Thyroid gland (tissue), 4 donors: ENCODE data around the gene PTPN11. TPM values are rescaled to one million over a fixed set of nuclear protein-coding genes. Genes with fewer than 3 reads are reported as not detected.
"Not testable (repeated sequence)": the region's sequence is repeated elsewhere in the genome, so short reads cannot be mapped to it uniquely, and the experiment has no call there.

ENCODE experiments used
- DNase-seq, 2 donors: peaks; one replicate each; pipeline ENCODE4 v3.0.0-alpha.2; 2019
- H3K27ac ChIP-seq, 3 donors: fragments of 200-600 bp; sonication (generic); 1 replicate in 2 of 3; 2 replicates in 1 of 3; pipeline ENCODE4 v1.5.1; 2016 to 2019; ENCODE audit warnings: mild to moderate bottlenecking in 1 of 3, moderate library complexity in 1 of 3
- H3K27me3 ChIP-seq: fragments of 200-600 bp; sonication (generic); one replicate; pipeline ENCODE4 v1.5.1; 2019
- H3K36me3 ChIP-seq, 2 donors: fragments of 200-600 bp; sonication (generic); one replicate each; pipeline ENCODE4 v1.5.1; 2016 to 2019
- H3K4me1 ChIP-seq, 2 donors: fragments of 200-600 bp; sonication (generic); one replicate each; pipeline ENCODE4 v1.5.1; 2017 to 2019
- H3K4me3 ChIP-seq, 3 donors: fragments of 200-600 bp; sonication (generic); replicated peaks in 1 of 3; 1 replicate in 2 of 3; 2 replicates in 1 of 3; pipeline ENCODE4 v1.5.1; 2016; ENCODE audit warnings: mild to moderate bottlenecking in 1 of 3
- H3K9me3 ChIP-seq: fragments of 200-600 bp; sonication (generic); one replicate; pipeline ENCODE4 v1.5.1; 2017
- POLR2A ChIP-seq, 2 donors: fragments of 450-650 bp; IDR thresholded peaks; one replicate each; pipeline ENCODE4 v1.6.1; 2017; ENCODE audit warnings: antibody characterized with exemption in 2 of 2, mild to moderate bottlenecking in 2 of 2, moderate library complexity in 1 of 2
- WGBS, 2 donors: methylation state at CpG; one replicate each; pipeline ENCODE4 v1.1.5; 2017; 5-methylcytosine and 5-hydroxymethylcytosine counted together
- intact Hi-C: fragments of 100-400 bp; cut with DNase I; formaldehyde crosslinking; loops from one replicate; pipeline ENCODE4 v1.15.1; 2023
- total RNA-seq, 4 donors: library from RNA; depleted of rRNA; stranded (reverse); fragments of >200 nt; gene quantifications; one replicate each; pipeline ENCODE4 v1.2.3, GENCODE V29; 2016
- TF ChIP-seq, protein P1 (sequence below), 6 experiments: fragments of 200-600 bp in 3 of 6; fragments of 450-650 bp in 3 of 6; sonication (generic) in 3 of 6; IDR thresholded peaks; one replicate each; pipeline ENCODE4 v1.5.1; 2016 to 2019; ENCODE audit warnings: antibody characterized with exemption in 6 of 6, mild to moderate bottlenecking in 2 of 6, inconsistent platforms in 1 of 6, moderate library complexity in 1 of 6

PTPN11 gene
- total RNA-seq, 4 donors from 2014 or later = 75.8 to 99.6 (median 78.5) TPM

DNA sequence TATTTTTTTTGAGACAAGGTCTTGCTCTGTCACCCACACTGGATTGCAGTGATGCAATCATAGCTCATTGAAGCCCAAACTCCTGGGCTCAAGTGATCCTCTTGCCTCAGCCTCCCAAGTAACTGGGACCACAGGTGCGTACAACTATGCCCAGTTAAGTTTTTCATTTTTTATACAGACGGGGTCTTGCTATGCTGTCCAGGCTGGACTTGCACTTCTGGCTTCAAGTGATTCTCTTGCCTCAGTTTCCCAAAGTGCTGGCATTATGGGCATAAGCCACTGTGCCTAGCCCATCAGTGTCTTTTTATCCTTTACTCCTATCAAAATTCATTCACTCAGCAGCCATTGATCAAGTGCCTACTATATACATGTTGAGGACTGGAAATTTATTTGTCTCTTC is 9.0 kb downstream of the PTPN11 start:
- no peaks in the 10 kb centered on the region for H3K4me1 ChIP-seq
- no peak for DNase-seq
- 96 to 99% methylated on average over 2 of the region's 2 CpGs for WGBS, 2 donors
- H3K27me3 ChIP-seq = no peaks in the 10 kb centered on the region
- no peak for TF ChIP-seq POLR2A (IDR thresholded peaks at IDR 0.05)
- TF ChIP-seq, protein P1, sequence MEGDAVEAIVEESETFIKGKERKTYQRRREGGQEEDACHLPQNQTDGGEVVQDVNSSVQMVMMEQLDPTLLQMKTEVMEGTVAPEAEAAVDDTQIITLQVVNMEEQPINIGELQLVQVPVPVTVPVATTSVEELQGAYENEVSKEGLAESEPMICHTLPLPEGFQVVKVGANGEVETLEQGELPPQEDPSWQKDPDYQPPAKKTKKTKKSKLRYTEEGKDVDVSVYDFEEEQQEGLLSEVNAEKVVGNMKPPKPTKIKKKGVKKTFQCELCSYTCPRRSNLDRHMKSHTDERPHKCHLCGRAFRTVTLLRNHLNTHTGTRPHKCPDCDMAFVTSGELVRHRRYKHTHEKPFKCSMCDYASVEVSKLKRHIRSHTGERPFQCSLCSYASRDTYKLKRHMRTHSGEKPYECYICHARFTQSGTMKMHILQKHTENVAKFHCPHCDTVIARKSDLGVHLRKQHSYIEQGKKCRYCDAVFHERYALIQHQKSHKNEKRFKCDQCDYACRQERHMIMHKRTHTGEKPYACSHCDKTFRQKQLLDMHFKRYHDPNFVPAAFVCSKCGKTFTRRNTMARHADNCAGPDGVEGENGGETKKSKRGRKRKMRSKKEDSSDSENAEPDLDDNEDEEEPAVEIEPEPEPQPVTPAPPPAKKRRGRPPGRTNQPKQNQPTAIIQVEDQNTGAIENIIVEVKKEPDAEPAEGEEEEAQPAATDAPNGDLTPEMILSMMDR (IDR thresholded peaks at IDR 0.05) = no peak
- H3K9me3 ChIP-seq = no peaks in the 10 kb centered on the region
- no peak overlapping the region for H3K27ac ChIP-seq
- intact Hi-C loops = no loop called here
- H3K4me3 ChIP-seq = no peak overlapping the region
- H3K36me3 ChIP-seq = no peaks in the 10 kb centered on the region

DNA sequence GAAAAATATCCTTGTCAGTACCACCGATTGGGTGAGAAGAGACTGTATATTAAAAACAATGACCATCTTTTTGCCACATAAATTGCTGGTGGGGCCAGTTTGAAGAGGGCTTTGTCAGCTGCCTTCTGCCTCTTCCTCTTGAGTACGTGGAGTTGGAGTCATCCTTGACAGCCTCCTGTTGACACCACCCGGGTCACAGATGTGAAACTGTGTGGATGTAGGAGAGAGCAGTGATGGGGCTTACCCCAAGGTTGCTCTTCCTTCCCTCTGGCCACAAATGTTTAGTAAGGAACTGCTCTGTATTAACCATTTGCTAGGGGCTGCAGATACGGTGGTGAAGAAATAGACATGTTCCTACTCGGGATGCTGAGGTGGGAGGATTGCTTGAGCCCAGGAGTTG is 12.2 kb downstream of the PTPN11 start:
- no peak for DNase-seq

DNA sequence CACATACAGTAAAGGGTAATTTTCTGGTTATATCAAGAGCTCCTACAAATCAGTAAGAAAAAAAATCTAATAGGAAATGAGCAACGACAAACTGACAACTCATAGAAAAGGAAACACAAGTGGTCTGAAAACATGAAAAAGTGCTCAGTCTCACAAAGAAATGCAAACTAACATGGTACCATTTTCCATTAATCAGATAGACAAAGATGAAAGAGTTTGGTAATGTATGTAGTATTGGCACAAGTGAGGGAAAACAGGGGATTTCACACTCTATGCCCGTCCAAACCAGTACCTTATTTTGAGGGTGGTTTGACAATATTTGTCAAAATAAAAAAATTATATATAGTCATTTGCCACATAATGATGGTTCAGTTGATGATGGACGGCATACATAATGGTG is 13.2 kb downstream of the PTPN11 start:
- H3K9me3 ChIP-seq = no peaks in the 10 kb centered on the region
- 85 to 87% methylated on average over 3 of the region's 3 CpGs for WGBS, 2 donors
- H3K4me3 ChIP-seq = no peak overlapping the region
- no peak overlapping the region for H3K27ac ChIP-seq
- no peaks in the 10 kb centered on the region for H3K27me3 ChIP-seq
- no peaks in the 10 kb centered on the region for H3K36me3 ChIP-seq
- intact Hi-C loops = no loop called here
- TF ChIP-seq, protein P1 (IDR thresholded peaks at IDR 0.05) = no peak
- no peak for TF ChIP-seq POLR2A (IDR thresholded peaks at IDR 0.05)
- H3K4me1 ChIP-seq = no peaks in the 10 kb centered on the region
- no peak for DNase-seq

More for the DNA sequence above, 12.2 kb downstream of the PTPN11 start:
- H3K36me3 ChIP-seq = no peaks in the 10 kb centered on the region
- WGBS, 2 donors = 82 to 92% methylated on average over 5 of the region's 5 CpGs
- TF ChIP-seq POLR2A (IDR thresholded peaks at IDR 0.05) = no peak
- TF ChIP-seq, protein P1 (IDR thresholded peaks at IDR 0.05) = no peak
- H3K9me3 ChIP-seq = no peaks in the 10 kb centered on the region
- no peak overlapping the region for H3K27ac ChIP-seq
- no peak overlapping the region for H3K4me3 ChIP-seq
- intact Hi-C loops = no loop called here
- no peaks in the 10 kb centered on the region for H3K27me3 ChIP-seq
- H3K4me1 ChIP-seq = no peaks in the 10 kb centered on the region

DNA sequence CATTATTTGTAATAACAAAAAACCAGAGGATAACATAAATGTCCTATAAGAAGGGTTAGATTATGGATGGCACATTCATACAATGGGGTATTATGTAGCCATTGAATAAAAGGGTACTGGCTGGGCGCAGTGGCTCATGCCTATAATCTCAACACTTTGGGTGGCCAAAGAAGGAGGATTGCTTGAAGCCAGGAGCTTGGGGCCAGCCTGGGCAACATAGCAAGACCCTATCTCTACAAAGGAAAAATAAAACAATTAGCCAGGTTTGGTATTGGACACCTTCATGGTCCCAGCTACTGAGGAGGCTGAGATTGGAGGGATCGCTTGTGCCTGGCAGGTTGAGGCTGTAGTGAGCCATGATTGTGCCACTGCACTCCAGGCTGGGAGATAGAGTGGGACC is 14.8 kb downstream of the PTPN11 start:
- no peak for TF ChIP-seq POLR2A (IDR thresholded peaks at IDR 0.05)
- TF ChIP-seq, protein P1 (IDR thresholded peaks at IDR 0.05) = no peak
- intact Hi-C loops = no loop called here
- WGBS, 2 donors = 87 to 91% methylated on average over 2 of the region's 2 CpGs

DNA sequence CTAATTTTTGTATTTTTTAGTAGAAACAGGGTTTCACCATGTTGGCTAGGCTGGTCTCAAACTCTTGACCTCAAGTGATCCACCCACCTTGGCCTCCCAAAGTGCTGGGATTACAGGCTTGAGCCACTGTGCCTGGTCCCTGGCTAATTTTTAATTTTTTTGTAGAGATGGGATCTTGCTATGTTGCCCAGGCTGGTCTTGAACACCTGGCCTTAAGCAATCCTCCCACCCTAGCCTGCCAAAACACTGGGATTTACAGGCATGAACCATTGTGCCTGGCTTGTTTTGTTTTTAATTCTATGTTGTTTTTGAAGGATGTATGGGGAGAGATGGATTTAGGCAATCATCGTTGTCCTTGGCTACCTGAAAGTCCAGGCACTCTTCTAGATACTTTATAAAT is 19.9 kb downstream of the PTPN11 start:
- H3K27ac ChIP-seq, DNase-seq, H3K27me3 ChIP-seq, H3K9me3 ChIP-seq, H3K36me3 ChIP-seq, H3K4me3 ChIP-seq, H3K4me1 ChIP-seq, intact Hi-C loops: not testable (repeated sequence)
- WGBS, 2 donors = 95 to 96% methylated on average over 1 of the region's 1 CpG

More for the DNA sequence above, 14.8 kb downstream of the PTPN11 start:
- Histone ChIP-seq H3K4me1 (no peaks in the 10 kb centered on the region), H3K9me3 (no peaks in the 10 kb centered on the region), H3K36me3 (no peaks in the 10 kb centered on the region), H3K4me3 (no peak overlapping the region), H3K27me3 (no peaks in the 10 kb centered on the region), H3K27ac (no peak overlapping the region)
- DNase-seq = no peak

DNA sequence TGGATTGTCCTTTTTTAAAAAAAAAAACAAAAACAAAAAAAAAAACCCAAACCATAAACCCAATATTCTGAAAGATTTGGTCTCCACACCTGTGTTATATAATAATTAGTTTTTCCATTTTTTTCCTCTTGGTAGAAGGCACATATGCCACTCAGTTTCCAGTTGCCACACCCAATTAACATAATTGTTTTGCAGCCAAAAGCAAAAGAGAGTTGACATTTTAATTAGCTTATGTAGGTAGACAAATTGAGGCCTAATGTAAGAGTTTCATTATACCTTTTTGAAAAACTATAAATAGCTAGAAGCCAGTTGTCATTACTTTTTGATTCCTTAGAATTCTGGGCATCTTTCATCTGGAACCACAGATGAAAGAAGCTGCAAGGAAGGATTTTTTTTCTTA is 21.0 kb downstream of the PTPN11 start:
- H3K27me3 ChIP-seq = no peaks in the 10 kb centered on the region
- no peaks in the 10 kb centered on the region for H3K9me3 ChIP-seq
- H3K27ac ChIP-seq = no peak overlapping the region
- H3K4me3 ChIP-seq = no peak overlapping the region
- H3K4me1 ChIP-seq = no peaks in the 10 kb centered on the region
- intact Hi-C loops = no loop called here
- DNase-seq = no peak
- H3K36me3 ChIP-seq = no peaks in the 10 kb centered on the region
- TF ChIP-seq, protein P1 (IDR thresholded peaks at IDR 0.05) = no peak
- no peak for TF ChIP-seq POLR2A (IDR thresholded peaks at IDR 0.05)

DNA sequence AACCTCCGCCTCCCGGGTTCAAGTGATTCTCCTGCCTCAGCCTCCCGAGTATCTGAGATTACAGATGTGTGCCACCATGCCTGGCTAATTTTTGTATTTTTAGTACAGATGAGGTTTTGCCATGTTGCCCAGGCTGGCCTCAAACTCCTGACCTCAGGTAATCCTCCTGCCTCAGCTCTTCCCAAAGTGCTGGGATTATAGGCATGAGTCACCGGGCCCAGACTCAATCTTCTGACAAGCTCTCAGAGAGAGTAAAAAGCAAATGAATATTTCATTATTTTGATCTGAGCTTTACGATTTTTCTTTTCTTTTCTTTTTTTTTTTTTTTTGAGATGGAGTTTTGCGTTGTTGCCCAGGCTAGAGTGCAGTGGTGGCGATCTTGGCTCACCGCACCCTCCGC is 21.9 kb downstream of the PTPN11 start:
- H3K4me3 ChIP-seq, H3K4me1 ChIP-seq, H3K27ac ChIP-seq, DNase-seq, H3K36me3 ChIP-seq, H3K9me3 ChIP-seq, H3K27me3 ChIP-seq, intact Hi-C loops: not testable (repeated sequence)
- 96 to 97% methylated on average over 9 of the region's 9 CpGs for WGBS, 2 donors
